Muscle layer of colon (tissue), 2 donors: ENCODE results near the gene SERINC3.

Experiments
- H3K27ac ChIP-seq: one replicate; pipeline ENCODE4 v1.7.0; 2013; ENCODE audit warnings: low read depth, mild to moderate bottlenecking, low read length, moderate library complexity
- H3K27me3 ChIP-seq, 2 donors: one replicate each; pipeline ENCODE4 v1.7.0; 2013; ENCODE audit warnings: low read length in 2 of 2, mild to moderate bottlenecking in 2 of 2; ENCODE audit not compliant: insufficient read depth in 2 of 2, control insufficient read depth in 1 of 2
- H3K36me3 ChIP-seq: one replicate; pipeline ENCODE4 v1.7.0; 2013; ENCODE audit warnings: mild to moderate bottlenecking, low read length; ENCODE audit not compliant: insufficient read depth
- H3K4me1 ChIP-seq: one replicate; pipeline ENCODE4 v1.7.0; 2013; ENCODE audit warnings: mild to moderate bottlenecking, low read length; ENCODE audit not compliant: insufficient read depth
- H3K4me3 ChIP-seq, 2 donors: one replicate each; pipeline ENCODE4 v1.7.0; 2013; ENCODE audit warnings: low read length in 2 of 2, low read depth in 1 of 2, mild to moderate bottlenecking in 1 of 2, moderate library complexity in 1 of 2
- H3K9ac ChIP-seq: one replicate; pipeline ENCODE4 v1.7.0; 2013; ENCODE audit warnings: low read length
- H3K9me3 ChIP-seq: one replicate; pipeline ENCODE4 v1.7.0; 2013; ENCODE audit warnings: mild to moderate bottlenecking, low read length
- donor health status: abdominal sarcoma.
- donor health status: Adenocarcinoma of cecum.

Gene SERINC3

GRCh38 chr20:44489931-44490330 lies 31.9 kb downstream of the SERINC3 start:
- Histone ChIP-seq H3K27me3 (no peaks in the 10 kb centered on the region), H3K36me3 (peaks cover 54% of the 10 kb centered on the region), H3K9ac (no peak overlapping the region), H3K4me1 (no peaks in the 10 kb centered on the region), H3K4me3 (no peak overlapping the region), H3K27ac (no peak overlapping the region), H3K9me3 (no peaks in the 10 kb centered on the region)

- H3K9ac ChIP-seq: no peak overlapping the region
- no peaks in the 10 kb centered on the region for H3K4me1 ChIP-seq
- H3K4me3 ChIP-seq: no peak overlapping the region
- no peak overlapping the region for H3K27ac ChIP-seq
- no peaks in the 10 kb centered on the region for H3K9me3 ChIP-seq
- peaks cover 51% of the 10 kb centered on the region for H3K36me3 ChIP-seq
- no peaks in the 10 kb centered on the region for H3K27me3 ChIP-seq
Measured at GRCh38 chr20:44489223-44489622, 32.6 kb downstream of the SERINC3 start.

- Histone ChIP-seq H3K27ac (no peak overlapping the region), H3K9me3 (no peaks in the 10 kb centered on the region), H3K36me3 (peaks cover 51% of the 10 kb centered on the region)
Measured at GRCh38 chr20:44488551-44488950, 33.3 kb downstream of the SERINC3 start.

GRCh38 chr20:44485830-44486198 lies 36.1 kb downstream of the SERINC3 start:
- Histone ChIP-seq H3K27ac (no peak overlapping the region), H3K4me1 (no peaks in the 10 kb centered on the region), H3K9ac (no peak overlapping the region), H3K9me3 (no peaks in the 10 kb centered on the region), H3K36me3 (peaks cover 57% of the 10 kb centered on the region), H3K4me3 (no peak overlapping the region), H3K27me3 (no peaks in the 10 kb centered on the region)

More at GRCh38 chr20:44488551-44488950, 33.3 kb downstream of the SERINC3 start:
- no peaks in the 10 kb centered on the region for H3K4me1 ChIP-seq
- H3K9ac ChIP-seq: no peak overlapping the region
- no peaks in the 10 kb centered on the region for H3K27me3 ChIP-seq
- no peak overlapping the region for H3K4me3 ChIP-seq

- H3K27me3 ChIP-seq: no peaks in the 10 kb centered on the region
- H3K27ac ChIP-seq: no peak overlapping the region
- H3K9ac ChIP-seq: no peak overlapping the region
- no peaks in the 10 kb centered on the region for H3K9me3 ChIP-seq
- H3K4me3 ChIP-seq: no peak overlapping the region
- peaks cover 58% of the 10 kb centered on the region for H3K36me3 ChIP-seq
- no peaks in the 10 kb centered on the region for H3K4me1 ChIP-seq
Measured at GRCh38 chr20:44485078-44485829, 36.6 kb downstream of the SERINC3 start.

GRCh38 chr20:44483112-44483511 lies 38.8 kb downstream of the SERINC3 start:
- H3K4me3 ChIP-seq: no peak overlapping the region
- no peaks in the 10 kb centered on the region for H3K27me3 ChIP-seq
- no peak overlapping the region for H3K27ac ChIP-seq
- peaks cover 41% of the 10 kb centered on the region for H3K36me3 ChIP-seq
- H3K4me1 ChIP-seq: no peaks in the 10 kb centered on the region
- no peak overlapping the region for H3K9ac ChIP-seq
- H3K9me3 ChIP-seq: no peaks in the 10 kb centered on the region

- peaks cover 41% of the 10 kb centered on the region for H3K36me3 ChIP-seq
Measured at GRCh38 chr20:44481719-44482416, 40.0 kb downstream of the SERINC3 start.

GRCh38 chr20:44480097-44480496 lies 41.8 kb downstream of the SERINC3 start:
- Histone ChIP-seq H3K36me3 (peaks cover 35% of the 10 kb centered on the region), H3K27ac (no peak overlapping the region), H3K4me1 (peaks cover 4% of the 10 kb centered on the region), H3K4me3 (no peak overlapping the region), H3K9me3 (no peaks in the 10 kb centered on the region), H3K27me3 (no peaks in the 10 kb centered on the region), H3K9ac (no peak overlapping the region)

More at GRCh38 chr20:44481719-44482416, 40.0 kb downstream of the SERINC3 start:
- Histone ChIP-seq H3K9me3 (no peaks in the 10 kb centered on the region), H3K4me1 (no peaks in the 10 kb centered on the region), H3K27me3 (no peaks in the 10 kb centered on the region), H3K9ac (no peak overlapping the region), H3K27ac (no peak overlapping the region), H3K4me3 (no peak overlapping the region)

GRCh38 chr20:44479643-44480042 lies 42.2 kb downstream of the SERINC3 start:
- Histone ChIP-seq H3K9me3 (no peaks in the 10 kb centered on the region), H3K4me1 (peaks cover 7% of the 10 kb centered on the region), H3K27ac (no peak overlapping the region), H3K4me3 (no peak overlapping the region), H3K9ac (no peak overlapping the region), H3K27me3 (no peaks in the 10 kb centered on the region), H3K36me3 (peaks cover 34% of the 10 kb centered on the region)

GRCh38 chr20:44478206-44478605 lies 43.7 kb downstream of the SERINC3 start:
- Histone ChIP-seq H3K27me3 (no peaks in the 10 kb centered on the region), H3K27ac (no peak overlapping the region), H3K9me3 (no peaks in the 10 kb centered on the region), H3K4me1 (peaks cover 7% of the 10 kb centered on the region), H3K9ac (no peak overlapping the region), H3K4me3 (no peak overlapping the region), H3K36me3 (peaks cover 20% of the 10 kb centered on the region)

GRCh38 chr20:44477151-44477550 lies 44.7 kb downstream of the SERINC3 start:
- H3K36me3 ChIP-seq: peaks cover 17% of the 10 kb centered on the region
- H3K27me3 ChIP-seq: no peaks in the 10 kb centered on the region
- no peak overlapping the region for H3K4me3 ChIP-seq
- H3K9ac ChIP-seq: no peak overlapping the region
- no peaks in the 10 kb centered on the region for H3K9me3 ChIP-seq
- H3K27ac ChIP-seq: no peak overlapping the region
- H3K4me1 ChIP-seq: peaks cover 7% of the 10 kb centered on the region
